ENCODE data around the gene BNC2.
"Not testable (repeated sequence)": the region's sequence is repeated elsewhere in the genome, so short reads cannot be mapped to it uniquely, and the experiment has no call there.

The BNC2 gene

GRCh38 chr9:16870596-16871335 lies at the start of gene BNC2:
Gene BNC2 (minus strand): TSS chr9:16870670. CDS start chr9:16870648, 22 bp downstream.
- DNase-seq (ENCODE audit: low read depth), result no peak

GRCh38 chr9:16918920-16919319 lies 48.5 kb upstream of the BNC2 start:
- no peak for DNase-seq (ENCODE audit: low read depth)

GRCh38 chr9:16915126-16915831 lies 44.8 kb upstream of the BNC2 start:
- DNase-seq (ENCODE audit: low read depth), result no peak

DNA sequence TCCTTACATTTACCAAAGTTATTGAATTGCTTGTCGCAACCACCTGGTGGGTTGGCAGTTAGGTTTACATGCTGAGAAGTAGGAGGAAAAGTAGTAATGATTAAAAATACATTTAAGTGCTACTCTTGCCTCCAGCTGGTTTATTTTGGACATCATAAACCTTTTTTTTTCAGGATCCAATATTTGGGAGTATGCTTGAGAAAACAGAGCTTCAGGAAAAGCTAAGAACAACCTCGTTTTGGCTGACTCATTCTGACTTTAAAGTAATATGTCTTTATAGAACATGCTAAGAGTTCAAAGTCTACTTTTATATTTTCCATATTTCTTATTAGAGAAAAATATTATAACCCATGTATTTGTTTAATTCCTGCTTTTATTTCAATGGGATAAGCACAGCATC lies 41.7 kb upstream of the BNC2 start:
- no peak for DNase-seq (ENCODE audit: low read depth)

GRCh38 chr9:16908206-16908605 lies 37.7 kb upstream of the BNC2 start:
- not testable (repeated sequence) for DNase-seq (ENCODE audit: low read depth)

DNA sequence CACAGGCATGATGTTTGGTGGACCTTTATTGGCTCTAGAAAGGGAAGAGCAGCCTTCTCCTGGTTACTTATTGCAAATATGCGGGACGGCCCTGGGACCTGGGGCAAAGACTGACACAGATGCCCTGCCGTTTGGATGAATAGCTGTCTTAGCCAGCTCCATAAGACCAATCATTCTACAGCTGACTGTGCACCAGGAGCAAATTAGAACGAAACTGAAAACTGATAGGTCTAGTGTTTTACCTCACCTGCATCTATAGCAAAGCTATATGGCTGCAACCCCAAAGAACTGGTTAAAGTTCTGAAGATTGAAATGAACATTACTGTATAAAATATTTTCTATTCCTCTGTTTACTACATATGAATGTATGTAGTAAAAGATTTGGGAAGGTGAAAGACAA lies 34.2 kb upstream of the BNC2 start:
- no peak for DNase-seq (ENCODE audit: low read depth)

DNA sequence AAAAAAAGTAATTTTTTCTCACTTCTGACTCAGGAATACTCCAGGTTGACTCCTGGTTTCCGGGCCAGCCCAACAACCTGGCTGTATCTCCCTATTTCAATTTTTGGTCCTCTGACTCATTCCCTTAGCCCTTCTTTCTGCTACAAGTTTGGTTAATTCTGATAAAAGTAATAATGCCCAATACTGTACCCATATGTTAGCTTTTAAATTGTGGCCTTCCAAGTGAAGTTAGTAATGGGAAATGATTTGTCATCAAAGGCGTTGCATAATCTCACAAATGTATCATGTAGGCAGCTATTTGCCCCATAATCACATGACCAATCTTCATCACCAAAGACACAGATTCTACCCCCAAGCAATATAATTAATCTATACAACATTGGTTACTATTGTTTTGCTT lies 31.1 kb upstream of the BNC2 start:
- no peak for DNase-seq (ENCODE audit: low read depth)

GRCh38 chr9:16899606-16900005 lies 29.1 kb upstream of the BNC2 start:
- no peak for DNase-seq (ENCODE audit: low read depth)

- DNase-seq (ENCODE audit: low read depth), result no peak
Observed at GRCh38 chr9:16898464-16898863, 28.0 kb upstream of the BNC2 start.

- no peak for DNase-seq (ENCODE audit: low read depth)
Observed at GRCh38 chr9:16888594-16888993, 18.1 kb upstream of the BNC2 start.

DNA sequence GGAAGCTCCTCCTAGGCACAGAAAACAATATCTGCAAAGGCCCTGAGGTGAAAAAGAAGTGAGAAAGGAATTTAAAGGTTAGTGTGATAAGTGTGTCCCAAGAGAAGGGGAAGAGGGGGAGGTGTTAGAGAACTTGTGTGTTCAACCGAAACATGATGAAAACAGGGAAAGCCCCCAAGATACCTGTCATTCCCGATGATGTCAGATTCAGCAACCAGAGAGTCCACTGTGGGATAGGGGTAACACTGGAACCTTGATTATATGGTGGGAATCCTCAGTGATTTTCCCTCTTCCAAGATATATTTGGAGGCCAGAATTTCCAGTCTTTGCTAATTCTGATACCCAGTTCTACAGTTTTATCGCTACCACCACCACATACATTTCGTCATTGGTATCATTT lies 15.5 kb upstream of the BNC2 start:
- no peak for DNase-seq (ENCODE audit: low read depth)

DNA sequence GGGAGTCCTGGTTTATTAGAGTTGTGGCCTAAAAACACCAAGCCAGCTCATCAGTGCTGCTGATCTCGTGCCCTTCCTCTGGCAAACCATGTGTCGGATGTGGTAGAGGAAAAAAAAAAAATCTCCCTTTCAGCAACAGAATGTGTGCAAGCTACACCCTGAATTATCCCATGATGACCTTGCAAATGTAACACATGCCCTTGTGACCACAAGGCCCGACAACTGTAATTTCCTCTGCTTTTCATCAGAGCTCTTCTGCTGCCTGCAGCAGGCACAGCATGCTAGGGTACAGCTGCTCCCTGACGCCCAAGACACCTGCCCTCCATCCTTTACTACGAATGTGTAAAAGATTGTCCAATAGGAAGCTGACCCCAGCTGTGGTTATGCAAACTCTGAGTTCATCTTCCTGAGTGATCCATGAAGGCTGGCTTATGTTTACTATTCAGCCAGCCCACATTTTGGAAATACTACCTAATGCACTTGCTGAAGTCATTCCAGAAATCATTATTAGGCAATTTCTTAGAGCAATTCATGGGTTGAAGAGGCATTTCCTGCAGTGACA lies 14.6 kb upstream of the BNC2 start:
- DNase-seq (ENCODE audit: low read depth), result no peak

GRCh38 chr9:16884373-16884772 lies 13.9 kb upstream of the BNC2 start:
- no peak for DNase-seq (ENCODE audit: low read depth)

DNA sequence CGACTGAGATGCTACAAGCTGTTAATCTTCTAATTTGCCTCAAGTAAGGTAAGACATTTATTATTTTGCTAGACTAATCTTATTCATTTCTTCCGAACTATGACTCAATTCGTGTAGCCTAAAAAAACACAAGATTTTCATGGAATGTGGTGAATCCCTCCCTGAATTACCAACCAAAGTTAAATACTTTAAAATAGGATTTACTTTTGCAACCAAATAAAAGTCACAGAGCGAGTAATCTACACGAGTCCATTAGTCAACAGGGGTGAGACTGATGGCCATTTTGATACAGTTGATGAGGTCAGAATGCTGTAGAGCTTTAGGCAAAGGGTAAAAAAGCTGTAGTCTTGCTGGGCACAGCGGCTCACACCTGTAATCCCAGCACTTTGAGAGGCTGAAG lies 13.1 kb upstream of the BNC2 start:
- DNase-seq (ENCODE audit: low read depth), result no peak

DNA sequence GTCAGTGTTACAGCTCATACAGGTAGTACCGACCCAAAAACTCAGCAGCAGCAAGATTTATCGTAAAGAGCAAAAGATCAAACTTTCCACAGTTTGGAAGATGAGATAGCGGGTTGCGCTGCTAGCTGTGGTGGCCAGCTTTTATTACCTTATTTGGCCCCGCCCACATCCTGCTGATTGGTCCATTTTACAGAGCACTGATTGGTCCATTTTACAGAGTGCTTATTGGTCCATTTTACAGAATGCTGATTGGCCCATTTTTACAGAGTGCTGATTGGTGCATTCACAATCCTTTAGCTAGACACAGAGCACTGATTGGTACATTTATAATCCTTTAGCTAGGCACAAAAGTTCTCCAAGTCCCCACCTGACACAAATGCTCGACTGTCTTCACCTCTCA lies 12.0 kb upstream of the BNC2 start:
- not testable (repeated sequence) for DNase-seq (ENCODE audit: low read depth)

DNA sequence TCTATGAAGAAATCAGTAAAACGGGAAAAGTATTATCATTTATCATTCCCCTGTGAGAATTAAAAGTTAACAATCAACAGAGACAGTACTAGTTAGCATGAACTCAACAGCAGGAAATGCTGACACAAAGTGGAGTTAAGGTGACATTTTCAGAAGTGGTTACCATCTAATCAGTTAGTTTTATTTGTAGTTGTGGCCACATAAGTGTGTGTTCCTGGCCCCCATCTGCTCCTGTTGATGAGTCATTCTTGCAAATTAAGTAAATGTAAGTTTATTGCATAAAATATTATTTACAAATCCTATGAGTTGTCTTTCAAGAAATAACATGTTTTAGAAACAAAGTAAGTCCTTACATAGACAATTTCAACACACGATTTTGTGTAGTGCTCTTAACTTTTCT lies 8.9 kb upstream of the BNC2 start:
- no peak for DNase-seq (ENCODE audit: low read depth)

DNA sequence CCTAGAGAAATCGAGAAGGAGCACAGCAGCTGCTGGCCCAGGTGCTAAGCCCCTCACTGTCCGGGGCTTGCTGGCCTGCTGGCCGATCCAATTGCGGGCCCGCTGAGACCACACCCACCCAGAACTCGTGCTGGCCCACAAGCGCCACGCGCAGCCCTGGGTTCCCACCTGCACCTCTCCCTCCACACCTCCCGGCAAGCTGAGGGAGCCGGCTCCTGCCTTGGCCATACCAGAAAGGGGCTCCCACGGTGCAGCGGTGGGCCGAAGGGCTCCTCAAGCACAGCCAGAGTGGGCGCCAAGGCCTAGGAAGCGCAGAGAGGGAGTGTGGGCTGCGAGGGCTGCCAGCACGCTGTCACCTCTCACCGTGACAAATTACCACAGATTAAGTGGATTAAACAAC lies 6.8 kb upstream of the BNC2 start:
- no peak for DNase-seq (ENCODE audit: low read depth)

- DNase-seq (ENCODE audit: low read depth), result no peak
Observed at GRCh38 chr9:16873126-16873802, 2.8 kb upstream of the BNC2 start.

DNA sequence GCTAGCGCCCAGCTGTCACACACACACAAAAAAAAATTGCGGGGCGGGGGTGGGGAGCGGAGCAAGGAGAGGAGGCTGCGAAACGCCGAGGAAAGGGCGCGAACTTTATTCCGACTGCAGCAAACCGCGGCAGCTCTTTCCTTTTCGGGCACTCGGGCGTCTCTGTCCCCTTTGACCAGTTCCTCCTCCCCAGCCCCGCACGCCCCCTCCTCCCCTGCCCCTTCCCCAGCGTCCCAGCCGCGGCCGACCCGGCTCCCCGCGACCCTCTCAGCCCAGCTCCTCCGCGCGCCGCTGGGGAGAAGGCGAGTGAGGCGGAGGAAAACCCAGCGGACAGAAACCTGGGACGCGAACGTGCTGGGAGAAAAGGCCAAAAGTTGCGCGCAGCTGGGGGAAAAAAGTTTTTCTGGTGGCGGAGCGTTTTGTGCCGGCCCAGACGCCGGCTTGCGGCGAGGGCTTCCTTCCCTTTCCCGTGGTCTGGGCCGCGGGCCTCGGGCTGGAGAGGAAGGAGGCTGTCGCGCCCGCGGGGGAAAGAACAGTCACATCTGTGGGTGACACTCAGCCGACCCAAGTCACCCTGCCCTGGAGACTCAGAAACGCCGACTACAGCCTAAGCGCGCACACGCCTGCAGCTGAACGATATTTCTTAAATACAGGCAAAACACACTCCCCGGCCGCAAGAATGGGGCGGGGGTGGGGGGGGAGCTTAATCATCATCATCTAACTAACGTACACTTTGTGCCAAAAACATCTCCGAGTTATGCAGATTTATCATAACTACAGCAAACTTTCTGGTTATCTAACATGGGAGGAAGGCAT lies 1.1 kb upstream of the BNC2 start:
- peak; percentile 65 for DNase-seq (ENCODE audit: low read depth)

DNA sequence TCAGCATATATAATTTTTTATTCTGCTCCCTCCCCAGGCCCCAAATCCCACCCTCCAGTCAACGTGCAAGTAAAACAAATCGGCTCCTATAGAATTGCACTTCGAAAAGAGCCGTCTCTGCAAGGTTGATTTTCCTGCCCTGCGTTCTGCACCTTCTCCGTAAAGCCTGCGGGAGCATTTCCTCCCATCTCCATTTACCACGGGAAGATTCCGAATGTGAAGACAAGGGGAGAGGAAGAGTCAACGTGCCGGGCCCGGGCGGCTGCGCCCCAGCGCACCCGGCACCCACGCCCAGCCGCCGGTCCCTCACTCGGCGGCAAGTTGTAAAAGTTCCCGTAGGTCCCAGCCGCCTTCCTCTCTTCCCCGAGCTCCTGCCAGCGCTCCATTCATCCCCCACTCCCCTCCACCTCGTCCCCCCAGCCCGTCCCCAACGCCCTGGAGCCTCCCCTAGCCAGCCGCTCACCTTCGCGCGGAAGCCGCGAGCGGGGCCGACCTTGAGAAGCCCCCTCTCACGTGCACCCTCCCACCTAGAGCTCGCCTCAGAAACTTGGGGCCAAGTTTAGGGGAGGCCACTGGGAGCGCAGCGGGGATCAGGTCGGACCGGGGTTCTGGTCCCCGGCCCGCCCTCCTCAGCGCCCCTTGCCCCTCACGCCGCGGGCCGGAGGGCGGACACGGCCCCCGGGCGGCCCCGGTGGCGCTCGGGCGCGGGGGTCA lies 431 bp downstream of the BNC2 start:
- DNase-seq (ENCODE audit: low read depth), result no peak

GRCh38 chr9:16869131-16869881 lies 1.2 kb downstream of the BNC2 start:
- no peak for DNase-seq (ENCODE audit: low read depth)
